Testis (tissue), 2 donors: ENCODE results near the gene HOXC9.

Experiments used
- CTCF ChIP-seq, 3 experiments: fragments of 450-650 bp in 2 of 3; fragments of 200-600 bp in 1 of 3; sonication (generic) in 1 of 3; IDR thresholded peaks; one replicate each; pipeline ENCODE4 v1.5.1; 2016 to 2019; ENCODE audit warnings: antibody characterized with exemption in 3 of 3, mild to moderate bottlenecking in 2 of 3, moderate library complexity in 1 of 3
- POLR2A ChIP-seq: fragments of 450-650 bp; IDR thresholded peaks from one replicate; pipeline ENCODE4 v1.6.1; 2017; ENCODE audit warnings: antibody characterized with exemption, mild to moderate bottlenecking, moderate library complexity

GRCh38 chr12:54006559-54007220 lies 6.7 kb downstream of the HOXC9 start:
- TF ChIP-seq CTCF (IDR thresholded peaks at IDR 0.05) (no peak), POLR2A (no peak)
